HG03460 (cell line): Measurements from ENCODE around the gene KMT2D.

Experiments used
- ATAC-seq: cut with Tn5 transposase; IDR thresholded peaks from one replicate; pipeline ENCODE4 v1.9.1; 2021; ENCODE audit not compliant: unreplicated experiment

The KMT2D gene

GRCh38 chr12:49052451-49053208, 8.0 kb downstream of the KMT2D start:
- ATAC-seq = no peak

DNA sequence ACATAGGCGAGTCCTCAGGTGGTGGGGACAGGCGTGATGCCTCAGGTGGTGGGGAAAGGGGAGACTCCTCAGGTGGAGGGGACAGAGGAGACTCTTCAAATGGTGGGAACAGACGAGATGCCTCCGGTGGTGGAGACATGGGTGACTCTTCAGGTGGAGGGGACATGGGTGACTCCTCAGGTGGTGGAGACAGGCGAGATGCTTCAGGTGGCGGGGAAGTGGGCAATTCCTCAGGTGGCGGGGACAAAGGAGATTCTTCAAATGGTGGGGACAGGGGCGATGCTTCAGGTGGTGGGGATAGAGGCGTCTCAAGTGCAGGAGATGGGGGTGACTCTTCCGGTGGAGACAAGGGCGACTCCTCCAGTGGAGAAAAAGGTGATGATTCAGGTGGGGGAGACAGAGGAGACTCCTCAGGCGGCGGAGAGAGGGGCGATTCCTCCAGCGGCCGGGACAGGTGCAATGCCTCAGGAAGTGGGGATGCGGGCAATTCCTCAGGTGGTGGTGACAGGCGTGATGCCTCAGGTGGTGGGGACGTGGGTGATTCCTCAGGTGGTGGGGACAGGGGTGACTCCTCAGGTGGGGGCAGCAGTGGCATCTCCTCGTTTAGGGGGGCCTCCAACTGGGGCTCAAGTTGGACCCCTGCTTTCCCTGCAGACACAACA, 8.7 kb downstream of the KMT2D start:
- ATAC-seq = no peak

DNA sequence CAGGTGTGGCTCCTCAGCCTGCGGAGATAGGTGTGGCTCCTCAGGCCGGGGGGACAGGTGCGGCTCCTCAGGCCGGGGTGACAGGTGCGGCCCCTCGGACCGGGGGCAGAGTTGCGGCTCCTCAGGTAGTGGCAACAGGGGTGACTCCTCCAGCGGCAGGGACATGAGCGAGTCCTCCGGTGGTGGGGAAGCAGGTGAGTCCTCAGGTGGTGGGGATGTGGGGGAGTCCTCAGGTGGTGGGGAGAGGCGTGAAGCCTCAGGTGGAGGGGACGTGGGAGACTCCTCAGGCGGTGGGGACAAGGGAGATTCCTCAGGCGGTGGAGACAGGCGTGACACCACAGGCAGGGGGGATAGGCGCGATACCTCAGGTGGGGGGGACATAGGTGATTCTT, 9.2 kb downstream of the KMT2D start:
- no peak for ATAC-seq

- no peak for ATAC-seq
Measured at GRCh38 chr12:49050507-49051372, 9.9 kb downstream of the KMT2D start.

DNA sequence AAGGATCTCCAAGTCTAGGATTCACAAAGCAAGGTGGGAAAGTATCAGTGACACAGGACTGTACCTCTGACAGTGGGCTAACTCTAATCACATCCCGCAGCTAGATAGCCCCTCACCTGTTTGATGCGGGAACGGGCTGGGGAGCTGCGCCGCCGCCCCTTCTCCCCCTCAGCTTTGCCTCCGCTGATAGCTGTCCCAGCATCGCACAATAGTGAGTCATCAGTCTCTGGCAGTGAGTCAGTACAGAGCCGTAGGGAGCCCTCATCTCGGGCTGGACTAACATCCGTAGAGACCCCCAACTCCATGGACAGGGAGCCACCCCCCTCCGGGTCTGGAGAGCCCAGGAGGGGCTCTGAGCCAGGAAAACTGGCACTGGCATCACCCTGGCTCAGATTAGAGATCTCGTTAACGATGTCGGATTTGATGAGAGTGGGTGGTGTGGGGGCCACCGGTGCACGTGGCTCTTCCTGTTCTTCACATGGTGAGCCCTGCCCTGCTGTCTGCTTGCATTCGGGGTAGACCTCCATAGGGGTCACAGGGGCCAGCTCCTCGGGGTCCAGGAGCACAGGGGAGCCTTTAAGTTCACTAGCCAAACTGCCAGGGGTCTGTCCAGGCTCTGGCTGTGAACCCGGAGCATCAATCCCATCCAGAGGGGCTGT, 10.9 kb downstream of the KMT2D start:
- ATAC-seq = no peak

DNA sequence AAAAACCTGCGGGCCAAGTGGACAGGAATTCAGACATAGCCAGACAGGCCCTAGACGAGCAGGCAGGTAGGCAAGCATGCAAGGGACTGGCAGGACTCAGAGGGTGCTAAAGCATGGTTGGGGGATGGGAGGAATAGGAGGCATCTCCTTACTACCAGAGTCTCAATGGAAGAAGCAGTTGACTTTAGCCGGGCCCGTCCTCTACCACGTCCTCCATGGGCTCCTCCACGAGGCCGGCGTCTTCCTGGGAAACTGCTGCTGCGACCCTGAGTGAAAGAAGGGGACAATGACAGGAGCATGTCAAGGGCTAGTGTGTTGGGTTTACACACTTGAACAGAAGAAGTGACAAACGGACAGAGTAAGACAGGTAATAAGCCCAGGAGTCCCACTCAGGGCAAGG, 11.6 kb downstream of the KMT2D start:
- ATAC-seq = no peak

GRCh38 chr12:49046129-49046895, 14.3 kb downstream of the KMT2D start:
- no peak for ATAC-seq

DNA sequence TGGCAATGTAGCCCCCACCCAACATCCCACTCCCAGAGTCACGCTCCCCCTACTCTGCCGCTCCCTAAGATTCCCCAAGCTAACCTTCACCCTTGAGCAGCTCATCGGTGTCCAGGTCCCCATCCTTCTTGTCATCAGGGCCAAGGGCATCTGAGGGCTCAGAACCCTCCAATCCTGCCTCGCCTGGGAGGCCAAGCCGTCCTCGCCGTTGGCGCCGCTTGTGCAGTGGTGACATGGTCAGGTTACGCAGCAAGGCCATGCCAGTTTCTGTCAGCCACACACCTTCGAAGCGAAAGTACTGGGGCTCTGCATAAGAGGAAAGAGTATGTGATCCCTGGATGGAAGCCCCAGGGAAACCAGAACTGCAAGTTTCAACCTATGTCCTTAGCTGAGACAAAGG, 15.9 kb downstream of the KMT2D start:
- ATAC-seq = no peak

DNA sequence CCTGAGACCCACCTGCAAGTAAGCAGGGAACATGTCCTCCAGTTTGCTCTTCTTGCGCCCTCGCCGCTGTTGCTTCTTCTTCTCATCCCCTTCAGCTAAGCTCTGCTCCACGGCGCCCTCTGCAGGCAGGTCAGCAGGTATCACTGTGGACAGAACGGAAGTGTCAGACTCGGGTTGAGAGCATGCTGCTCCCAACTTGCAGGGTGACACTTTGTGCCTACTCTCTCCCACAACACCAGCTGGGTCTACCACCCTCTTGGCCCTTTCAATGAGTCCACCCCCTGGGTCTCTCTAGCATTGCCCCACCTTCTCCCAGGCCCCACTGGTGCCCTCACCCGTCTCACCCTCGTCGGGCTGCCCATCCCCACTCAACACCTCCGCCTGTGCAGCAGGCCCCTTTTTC, 16.7 kb downstream of the KMT2D start:
- ATAC-seq = no peak

DNA sequence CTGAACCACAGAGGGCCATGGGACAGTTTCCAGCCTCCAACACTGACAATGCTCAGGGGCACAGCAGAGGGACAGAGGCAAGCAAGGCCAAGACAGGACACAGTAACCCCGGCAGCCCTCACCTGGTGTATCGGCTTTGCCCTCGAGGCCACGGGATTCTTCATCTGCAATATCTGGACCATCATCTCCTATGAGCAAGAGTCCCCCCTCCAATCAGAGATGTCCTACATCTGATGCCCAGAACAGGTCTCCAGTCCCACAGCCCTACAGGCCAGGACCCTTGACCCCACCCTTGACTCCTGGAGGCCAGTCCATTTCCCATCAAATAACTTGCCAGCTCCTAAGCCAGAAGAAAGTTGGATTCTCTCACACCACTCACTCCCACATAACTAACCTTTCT, 17.4 kb downstream of the KMT2D start:
- no peak for ATAC-seq

DNA sequence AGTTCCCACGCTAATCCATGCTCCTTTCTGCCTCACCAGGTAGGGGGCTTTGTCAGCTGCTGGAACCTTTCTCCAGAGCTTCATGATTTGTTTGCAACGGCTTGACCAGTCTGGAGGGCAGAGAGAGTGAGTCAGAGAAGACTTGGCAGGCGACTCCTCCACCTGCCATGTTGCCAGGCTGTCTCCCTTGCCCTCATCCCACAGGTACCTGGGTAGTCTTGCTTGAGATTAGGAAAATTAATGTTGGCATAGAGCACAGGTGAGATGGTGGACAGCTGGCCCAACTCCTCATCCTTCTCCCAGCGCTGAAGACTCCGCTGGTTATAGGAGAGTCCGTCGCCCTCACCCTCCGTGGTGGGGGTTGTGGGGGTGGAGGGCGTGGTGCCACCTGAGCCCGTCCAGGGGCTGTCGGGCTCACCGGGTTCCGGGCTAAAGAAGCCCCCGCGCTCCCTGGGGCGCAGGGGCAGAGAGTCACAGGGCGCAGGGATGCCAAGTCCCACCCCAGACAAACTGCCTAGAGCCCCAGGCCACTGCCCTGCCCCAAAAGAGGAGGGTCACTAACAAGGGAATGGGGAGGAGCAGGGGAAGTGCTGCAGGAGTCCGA, 18.6 kb downstream of the KMT2D start:
- ATAC-seq = no peak

DNA sequence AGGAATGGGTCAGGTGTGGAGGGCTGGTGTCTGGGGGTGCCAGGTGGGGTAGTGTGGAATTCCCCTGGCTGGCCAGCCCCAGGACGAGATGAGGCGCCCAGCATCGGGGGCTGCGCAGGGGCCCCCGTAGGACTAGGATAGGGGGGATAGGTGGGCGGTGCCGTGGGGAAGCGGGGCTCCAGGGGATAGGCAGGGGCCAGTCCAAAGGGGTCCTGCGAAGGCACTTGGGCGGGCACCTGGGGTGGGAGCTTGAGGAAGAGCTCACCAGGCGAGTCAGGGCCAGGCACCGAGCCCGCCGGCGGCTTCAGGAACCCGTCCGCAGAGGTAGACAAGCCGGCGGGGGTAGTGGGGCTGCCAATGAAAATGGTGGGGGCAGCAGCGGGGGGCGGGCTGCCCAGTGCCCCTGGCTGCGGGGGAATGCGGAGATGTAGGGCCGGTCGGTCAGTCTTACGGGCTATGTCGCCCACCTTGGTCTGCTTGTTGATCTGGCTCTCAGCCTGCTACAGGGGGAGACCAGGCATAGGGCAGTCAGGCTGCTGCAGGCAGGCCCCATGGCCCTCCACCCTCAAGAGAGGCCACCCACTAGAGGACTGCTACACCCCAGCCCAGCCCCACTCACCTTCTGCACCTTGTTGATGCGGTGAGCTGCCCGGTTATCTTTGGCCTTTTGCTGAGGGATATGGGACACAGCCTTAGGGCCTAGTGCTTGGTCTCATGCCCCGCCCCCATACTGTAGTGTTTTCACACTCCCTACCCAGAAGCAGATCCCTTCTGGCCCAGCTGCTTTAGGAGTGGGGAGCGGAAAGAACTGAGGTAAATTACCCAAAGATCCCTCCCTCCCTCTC, 19.3 kb downstream of the KMT2D start:
- no peak for ATAC-seq

DNA sequence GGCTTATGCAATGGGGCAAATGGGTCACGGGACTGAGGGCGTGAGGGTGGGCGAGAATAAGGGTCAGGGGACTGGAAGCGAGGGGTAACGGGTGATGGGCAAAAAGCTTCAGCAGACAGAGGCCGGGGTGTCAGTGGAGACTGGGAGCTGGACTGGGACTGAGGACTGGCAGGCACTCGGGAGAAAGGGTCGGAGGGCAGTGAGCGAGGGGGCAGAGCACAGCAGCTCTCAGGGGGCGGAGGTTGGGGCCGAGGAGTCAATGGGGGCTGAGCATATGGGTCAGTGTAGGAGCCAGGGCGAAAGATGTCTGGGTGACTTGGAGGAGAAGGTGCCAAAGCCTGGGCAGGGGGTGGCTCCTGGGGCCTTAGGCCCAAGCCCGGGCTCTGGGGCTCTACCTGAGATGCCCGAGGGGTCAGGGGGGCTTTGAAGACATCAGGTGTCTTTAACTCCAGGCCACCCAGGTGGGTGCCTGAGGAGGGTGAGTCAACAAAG, 20.2 kb downstream of the KMT2D start:
- no peak for ATAC-seq

DNA sequence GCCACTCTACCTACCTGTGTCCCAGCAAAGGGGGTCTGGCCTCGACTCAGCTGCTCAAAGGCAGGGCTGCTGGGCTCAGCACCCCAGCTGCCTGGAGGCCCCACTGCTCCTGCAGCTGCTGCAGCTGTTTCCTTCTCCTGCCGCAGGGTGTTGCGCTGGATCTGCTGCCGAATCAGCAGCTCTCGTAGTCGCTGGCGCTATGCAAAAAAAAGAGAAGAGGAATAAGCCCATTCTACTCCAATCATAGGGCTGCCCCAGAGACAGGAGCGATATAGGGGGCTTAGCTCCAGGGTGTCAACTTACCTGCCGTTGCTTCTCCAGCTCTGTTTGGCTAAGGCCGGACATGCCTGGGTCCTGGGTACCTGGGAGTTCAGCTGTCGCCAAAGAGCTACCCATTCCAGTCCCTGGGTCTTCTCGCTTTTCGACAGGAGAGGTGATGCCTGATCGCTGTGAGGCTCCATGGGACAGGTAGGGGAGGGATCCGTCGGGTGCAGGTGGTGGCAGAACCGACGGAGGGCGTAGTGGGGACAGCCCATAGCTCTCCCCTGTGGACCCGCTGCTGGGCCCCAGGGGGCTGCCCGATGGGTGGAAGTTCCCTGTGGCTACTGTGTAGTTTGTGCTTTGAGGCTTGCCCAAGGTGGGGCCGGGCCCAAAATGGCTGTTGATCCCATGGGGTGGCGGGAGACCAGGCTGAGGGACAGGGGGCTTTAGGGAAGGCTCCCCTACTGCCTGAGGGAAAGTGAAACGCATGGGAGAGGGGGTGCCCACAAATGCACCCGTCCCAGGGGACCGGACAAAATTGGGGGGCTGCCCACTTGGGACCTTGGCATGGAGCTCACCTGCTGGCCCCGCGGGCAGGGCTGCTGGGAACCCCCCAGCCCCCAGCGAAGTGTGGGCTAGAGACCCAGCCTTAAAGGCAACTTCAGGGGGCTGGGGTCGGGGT, 20.9 kb downstream of the KMT2D start:
- ATAC-seq = no peak

DNA sequence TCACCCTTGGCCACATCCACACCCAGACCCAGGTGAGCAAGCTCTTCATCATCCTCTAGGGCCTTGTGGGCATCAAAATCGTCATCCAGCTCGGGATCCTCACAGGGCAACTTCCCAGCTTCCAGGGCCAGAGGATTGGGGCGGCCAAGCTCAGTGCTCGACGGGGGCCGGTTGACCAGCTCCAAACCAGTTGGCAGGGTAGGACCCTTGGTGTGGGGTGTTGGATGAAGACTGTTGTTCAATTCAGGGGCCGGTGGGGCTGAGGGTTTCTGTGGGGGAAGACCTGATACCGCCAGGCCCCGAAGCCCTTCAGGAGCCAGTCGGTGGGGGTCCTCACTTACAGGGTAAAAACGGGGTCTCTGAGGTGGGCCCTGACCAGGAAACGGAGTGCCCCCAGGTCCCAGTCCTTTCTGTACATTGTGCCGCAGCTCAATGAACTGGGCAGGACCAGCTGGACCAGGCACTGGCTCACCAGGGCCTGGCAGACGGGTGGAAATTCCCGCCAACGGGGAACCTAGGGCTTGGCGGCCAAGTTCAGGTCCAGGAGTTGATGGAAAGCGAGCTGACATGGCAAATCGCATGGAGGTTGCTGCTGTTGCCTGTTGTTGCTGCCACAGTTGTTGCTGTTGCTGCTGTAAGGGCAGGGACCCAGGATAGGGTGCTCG, 22.2 kb downstream of the KMT2D start:
- no peak for ATAC-seq

DNA sequence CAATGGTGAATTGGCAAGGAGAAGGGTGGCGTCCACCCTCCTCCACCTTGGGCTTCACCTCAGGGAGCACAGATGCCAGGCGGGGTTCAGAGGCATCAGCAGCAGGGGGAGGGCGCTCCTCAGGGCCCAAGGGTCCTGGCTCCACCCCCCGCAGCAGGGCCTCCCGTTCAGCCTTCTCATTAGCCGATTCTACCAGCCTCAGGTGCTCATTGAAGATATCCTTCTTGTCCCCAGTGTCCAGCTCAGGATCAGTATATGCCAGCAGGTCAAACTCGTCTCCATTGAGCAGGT, 22.7 kb downstream of the KMT2D start:
- no peak for ATAC-seq

DNA sequence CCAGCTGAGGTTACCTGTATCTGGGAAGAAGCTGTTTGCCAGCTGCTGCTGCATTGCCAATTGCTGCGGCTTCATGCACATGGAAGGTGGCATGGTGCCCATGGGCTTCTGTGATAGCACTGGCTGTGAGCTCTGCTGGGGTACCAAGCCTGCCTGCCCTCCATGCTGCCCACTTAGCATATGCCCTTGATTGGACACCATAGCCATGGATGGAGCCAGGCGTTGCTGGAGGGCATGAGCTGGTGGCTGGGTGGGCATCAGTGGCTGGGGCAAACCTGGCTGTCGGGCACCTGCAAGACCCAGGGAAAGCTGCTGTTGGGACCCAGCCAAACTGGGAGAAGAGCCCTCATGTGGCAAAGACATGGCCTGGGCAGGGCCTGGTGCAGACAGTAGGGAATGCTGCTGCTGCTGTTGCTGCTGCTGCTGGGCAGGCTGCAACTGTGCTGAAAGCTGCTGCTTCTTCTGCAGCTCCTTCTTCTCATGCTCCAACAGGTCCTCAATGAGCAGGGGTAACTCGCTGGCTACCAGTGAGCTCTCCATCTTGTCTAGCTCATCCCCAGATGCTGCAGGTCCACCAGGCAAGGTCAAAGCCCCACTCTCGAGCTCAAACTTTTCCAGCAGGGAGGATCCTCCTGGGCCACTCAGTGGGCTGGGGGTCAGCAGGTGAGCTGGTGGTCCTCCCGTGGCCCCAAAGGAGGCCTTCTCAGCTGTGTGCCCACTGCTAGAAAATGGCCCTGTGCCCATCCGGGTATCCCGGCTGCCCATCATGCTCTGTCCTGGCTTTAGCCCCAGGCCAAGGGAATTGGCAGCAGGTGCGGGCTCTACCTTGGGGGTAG, 23.3 kb downstream of the KMT2D start:
- ATAC-seq = no peak
